KMS-11 (cell line): ENCODE measurements around the gene HS6ST3.
"Not testable (repeated sequence)": the region's sequence is repeated elsewhere in the genome, so short reads cannot be mapped to it uniquely, and the experiment has no call there.

ENCODE experiments used
- H2AFZ ChIP-seq: fragments of 200-600 bp; sonication (generic); 2 replicates; pipeline ENCODE4 v1.6.1; 2016; ENCODE audit warnings: antibody characterized with exemption, mixed run types, low read depth
- H3K27ac ChIP-seq: fragments of 200-600 bp; sonication (generic); 2 replicates; pipeline ENCODE4 v1.6.1; 2016; ENCODE audit warnings: mild to moderate bottlenecking, mixed run types
- H3K27me3 ChIP-seq: fragments of 200-600 bp; sonication (generic); 2 replicates; pipeline ENCODE4 v1.6.1; 2017; ENCODE audit warnings: mild to moderate bottlenecking, low read depth, mixed run types, moderate library complexity; ENCODE audit not compliant: insufficient read depth
- H3K36me3 ChIP-seq: fragments of 200-600 bp; sonication (generic); 2 replicates; pipeline ENCODE4 v1.6.1; 2017; ENCODE audit warnings: mild to moderate bottlenecking, mixed run types; ENCODE audit not compliant: insufficient read depth
- H3K4me1 ChIP-seq: fragments of 200-600 bp; sonication (generic); 2 replicates; pipeline ENCODE4 v1.6.1; 2016; ENCODE audit warnings: mild to moderate bottlenecking, low read depth, mixed run types; ENCODE audit not compliant: poor library complexity, severe bottlenecking
- H3K4me2 ChIP-seq: fragments of 200-600 bp; sonication (generic); 2 replicates; pipeline ENCODE4 v1.7.0; 2016; ENCODE audit warnings: mild to moderate bottlenecking, mixed run types
- H3K4me3 ChIP-seq: fragments of 200-600 bp; sonication (generic); IDR thresholded peaks from 2 replicates; pipeline ENCODE4 v1.6.1; 2017; ENCODE audit warnings: low read depth, low read length, mixed read lengths; ENCODE audit not compliant: insufficient read depth
- H3K79me2 ChIP-seq: fragments of 200-600 bp; sonication (generic); 2 replicates; pipeline ENCODE4 v1.6.1; 2016; ENCODE audit warnings: low read depth, mixed run types; ENCODE audit not compliant: insufficient read depth
- H3K9ac ChIP-seq: fragments of 200-600 bp; sonication (generic); 2 replicates; pipeline ENCODE4 v1.6.1; 2016; ENCODE audit warnings: mild to moderate bottlenecking, mixed run types
- H4K20me1 ChIP-seq: fragments of 200-600 bp; sonication (generic); 2 replicates; pipeline ENCODE4 v1.6.1; 2016; ENCODE audit warnings: mild to moderate bottlenecking, mixed run types; ENCODE audit not compliant: insufficient read depth
- TF ChIP-seq, protein P1 (sequence below): fragments of 200-600 bp; sonication (generic); conservative IDR thresholded peaks from 2 replicates; pipeline ENCODE4 v1.6.1; 2017; ENCODE audit warnings: low read depth, mild to moderate bottlenecking, antibody characterized with exemption, low read length, moderate library complexity, mixed read lengths

HS6ST3 gene

DNA sequence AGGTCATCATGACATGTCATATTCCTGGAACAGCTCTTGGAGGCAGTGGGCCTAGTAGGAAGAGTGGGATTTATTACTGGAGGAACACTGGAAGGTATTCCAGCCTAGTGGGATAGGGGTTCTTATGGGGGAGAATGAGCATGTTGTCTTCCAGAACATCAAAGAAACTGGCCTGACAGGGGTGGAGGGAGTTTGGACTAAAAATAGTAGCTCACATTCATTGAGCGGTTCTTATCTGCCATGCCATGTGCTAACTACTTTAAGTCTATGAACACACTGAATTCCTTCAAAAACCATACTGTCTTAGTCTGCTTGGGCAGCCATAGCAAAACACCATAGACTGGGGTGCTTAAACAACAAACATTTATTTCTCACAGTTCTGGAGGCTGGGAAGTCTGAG lies 413.6 kb downstream of the HS6ST3 start:
- no peaks in the 10 kb centered on the region for H3K36me3 ChIP-seq
- no peak overlapping the region for H3K4me2 ChIP-seq
- no peaks in the 10 kb centered on the region for H3K79me2 ChIP-seq
- no peak overlapping the region for H2AFZ ChIP-seq
- no peak overlapping the region for H3K27ac ChIP-seq
- H3K9ac ChIP-seq: no peak overlapping the region
- no peaks in the 10 kb centered on the region for H4K20me1 ChIP-seq
- TF ChIP-seq, protein P1, sequence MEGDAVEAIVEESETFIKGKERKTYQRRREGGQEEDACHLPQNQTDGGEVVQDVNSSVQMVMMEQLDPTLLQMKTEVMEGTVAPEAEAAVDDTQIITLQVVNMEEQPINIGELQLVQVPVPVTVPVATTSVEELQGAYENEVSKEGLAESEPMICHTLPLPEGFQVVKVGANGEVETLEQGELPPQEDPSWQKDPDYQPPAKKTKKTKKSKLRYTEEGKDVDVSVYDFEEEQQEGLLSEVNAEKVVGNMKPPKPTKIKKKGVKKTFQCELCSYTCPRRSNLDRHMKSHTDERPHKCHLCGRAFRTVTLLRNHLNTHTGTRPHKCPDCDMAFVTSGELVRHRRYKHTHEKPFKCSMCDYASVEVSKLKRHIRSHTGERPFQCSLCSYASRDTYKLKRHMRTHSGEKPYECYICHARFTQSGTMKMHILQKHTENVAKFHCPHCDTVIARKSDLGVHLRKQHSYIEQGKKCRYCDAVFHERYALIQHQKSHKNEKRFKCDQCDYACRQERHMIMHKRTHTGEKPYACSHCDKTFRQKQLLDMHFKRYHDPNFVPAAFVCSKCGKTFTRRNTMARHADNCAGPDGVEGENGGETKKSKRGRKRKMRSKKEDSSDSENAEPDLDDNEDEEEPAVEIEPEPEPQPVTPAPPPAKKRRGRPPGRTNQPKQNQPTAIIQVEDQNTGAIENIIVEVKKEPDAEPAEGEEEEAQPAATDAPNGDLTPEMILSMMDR: no peak
- H3K4me1 ChIP-seq: no peaks in the 10 kb centered on the region
- H3K4me3 ChIP-seq: no peak overlapping the region
- H3K27me3 ChIP-seq: no peaks in the 10 kb centered on the region

DNA sequence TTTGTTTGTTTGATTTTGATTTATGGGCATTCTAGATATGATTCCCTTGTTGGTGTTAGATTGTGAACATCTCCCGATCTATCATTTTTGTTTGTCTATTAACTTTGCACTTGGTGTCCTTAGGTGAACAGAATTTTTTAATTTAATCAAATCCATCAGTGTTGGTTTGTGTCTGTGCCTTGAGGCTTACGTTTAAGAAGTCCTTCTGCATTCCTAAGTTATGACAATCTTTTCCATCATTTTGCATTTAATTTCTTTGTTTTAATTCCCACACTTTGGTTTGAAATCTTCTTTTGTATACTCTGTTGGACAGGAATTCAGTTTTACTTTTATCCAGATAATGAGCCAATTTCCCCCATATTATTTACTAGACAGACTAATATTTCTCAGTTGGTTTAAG lies 421.7 kb downstream of the HS6ST3 start:
- Histone ChIP-seq H3K4me3 (no peak overlapping the region), H3K27ac (no peak overlapping the region), H3K4me1 (no peaks in the 10 kb centered on the region), H3K36me3 (no peaks in the 10 kb centered on the region), H4K20me1 (no peaks in the 10 kb centered on the region), H2AFZ (no peak overlapping the region), H3K27me3 (no peaks in the 10 kb centered on the region), H3K4me2 (no peak overlapping the region), H3K9ac (no peak overlapping the region), H3K79me2 (no peaks in the 10 kb centered on the region)
- TF ChIP-seq, protein P1: no peak

DNA sequence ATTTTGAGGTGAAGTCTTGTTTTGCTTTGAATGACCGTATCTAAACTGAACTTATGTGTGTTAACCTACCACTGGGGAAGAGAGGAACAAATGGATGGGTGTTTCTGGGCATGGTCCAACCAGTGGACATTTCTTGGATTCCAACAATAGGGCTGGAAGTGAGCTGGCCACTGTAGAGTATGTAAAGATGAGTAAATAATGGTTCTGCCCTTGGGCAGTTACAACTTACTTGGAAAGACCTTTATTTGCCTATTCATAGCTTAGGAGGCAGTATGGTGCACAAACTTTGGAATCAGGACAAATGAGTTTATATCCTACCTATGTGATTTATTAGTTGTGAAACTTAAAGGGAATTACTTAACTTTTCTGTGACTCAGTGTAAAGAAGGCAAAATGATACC lies 429.5 kb downstream of the HS6ST3 start:
- Histone ChIP-seq H3K9ac (no peak overlapping the region), H3K27ac (no peak overlapping the region), H3K4me2 (no peak overlapping the region), H3K27me3 (no peaks in the 10 kb centered on the region), H3K79me2 (no peaks in the 10 kb centered on the region), H2AFZ (no peak overlapping the region), H4K20me1 (no peaks in the 10 kb centered on the region), H3K4me1 (no peaks in the 10 kb centered on the region), H3K36me3 (no peaks in the 10 kb centered on the region), H3K4me3 (no peak overlapping the region)
- TF ChIP-seq, protein P1: no peak

DNA sequence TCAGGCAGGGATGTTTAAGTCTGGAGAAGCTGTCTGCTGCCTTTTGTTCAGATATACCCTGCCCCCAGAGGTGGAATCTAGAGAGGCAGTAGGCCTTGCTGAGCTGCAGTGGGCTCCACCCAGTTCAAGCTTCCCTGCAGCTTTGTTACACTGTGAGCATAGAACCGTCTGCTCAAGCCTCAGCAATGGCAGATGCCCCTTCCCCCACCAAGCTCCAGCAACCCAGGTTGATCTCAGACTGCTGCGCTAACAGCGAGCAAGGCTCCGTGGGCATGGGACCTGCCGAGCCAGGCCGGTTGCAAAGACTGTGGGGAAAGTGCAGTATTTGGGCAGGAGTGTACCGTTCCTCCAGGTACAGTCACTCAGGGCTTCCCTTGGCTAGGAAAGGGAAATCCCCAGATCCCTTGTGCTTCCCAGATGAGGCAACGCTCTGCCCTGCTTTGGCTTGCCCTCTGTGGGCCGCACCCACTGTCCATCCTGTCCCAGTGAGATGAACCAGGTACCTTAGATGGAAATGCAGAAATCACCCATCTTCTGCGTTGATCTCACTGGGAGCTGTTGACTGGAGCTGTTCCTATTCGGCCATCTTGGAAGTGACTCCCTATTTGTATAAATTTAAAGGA lies 434.6 kb downstream of the HS6ST3 start:
- H3K79me2 ChIP-seq, H3K4me3 ChIP-seq, H3K27me3 ChIP-seq, H2AFZ ChIP-seq, H4K20me1 ChIP-seq, H3K4me1 ChIP-seq, H3K36me3 ChIP-seq, H3K27ac ChIP-seq, H3K4me2 ChIP-seq, H3K9ac ChIP-seq: not testable (repeated sequence)

DNA sequence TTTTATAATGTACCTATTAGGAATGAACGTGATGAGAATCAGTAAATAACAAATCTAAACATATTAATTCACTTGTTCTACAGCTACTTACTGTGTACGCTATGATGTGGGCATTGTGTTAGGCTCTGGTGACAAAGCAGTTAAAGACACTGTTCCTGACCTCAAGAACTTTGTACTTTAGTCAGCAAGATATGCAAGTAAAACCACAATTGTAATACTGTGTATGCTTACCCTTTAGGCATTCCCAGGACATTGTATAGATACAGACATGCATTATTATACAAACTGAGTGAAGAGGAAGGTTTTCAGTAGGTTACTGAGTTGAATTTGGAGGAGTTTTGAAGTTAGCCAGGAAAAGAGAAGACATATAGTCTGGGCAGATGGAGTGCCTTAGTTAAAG lies 435.8 kb downstream of the HS6ST3 start:
- Histone ChIP-seq H4K20me1 (no peaks in the 10 kb centered on the region), H3K9ac (no peak overlapping the region), H3K4me3 (no peak overlapping the region), H2AFZ (no peak overlapping the region), H3K27ac (no peak overlapping the region), H3K4me2 (no peak overlapping the region), H3K4me1 (no peaks in the 10 kb centered on the region), H3K79me2 (no peaks in the 10 kb centered on the region), H3K36me3 (no peaks in the 10 kb centered on the region), H3K27me3 (no peaks in the 10 kb centered on the region)
- TF ChIP-seq, protein P1: no peak
